SU-DHL-6 (cell line): Measurements from ENCODE around the gene CIT.

ENCODE experiments used
- H2AFZ ChIP-seq: fragments of 200-600 bp; sonication (generic); 2 replicates; pipeline ENCODE4 v1.6.1; 2014; ENCODE audit warnings: low read depth, mild to moderate bottlenecking, moderate library complexity, mixed read lengths, antibody characterized with exemption, low read length; ENCODE audit not compliant: severe bottlenecking
- H3F3A ChIP-seq: fragments of 200-600 bp; shearing (Covaris generic); 2 replicates; pipeline ENCODE4 v1.6.0; 2016; ENCODE audit warnings: antibody characterized with exemption, mild to moderate bottlenecking; ENCODE audit not compliant: insufficient read depth
- H3K27ac ChIP-seq: fragments of 200-600 bp; sonication (generic); 2 replicates; pipeline ENCODE4 v1.5.1; 2016; ENCODE audit warnings: low read depth, mild to moderate bottlenecking, low read length, moderate library complexity, mixed read lengths
- H3K27me3 ChIP-seq: fragments of 200-600 bp; sonication (generic), shearing (Covaris generic); 2 replicates; pipeline ENCODE4 v1.6.0; 2014; ENCODE audit warnings: mild to moderate bottlenecking, low read length
- H3K36me3 ChIP-seq: fragments of 200-600 bp; sonication (generic); 2 replicates; pipeline ENCODE4 v1.6.1; 2014; ENCODE audit warnings: mild to moderate bottlenecking, low read length, mixed read lengths
- H3K4me2 ChIP-seq: fragments of 300-600, 200-600 bp; shearing (Covaris generic), sonication (generic); 2 replicates; pipeline ENCODE4 v1.6.0; 2014; ENCODE audit warnings: low read length, low read depth, mild to moderate bottlenecking; ENCODE audit not compliant: poor library complexity, severe bottlenecking
- H3K4me3 ChIP-seq: fragments of 200-600 bp; sonication (generic); 2 replicates; pipeline ENCODE4 v1.5.1; 2014; ENCODE audit warnings: antibody characterized with exemption, low read length, mild to moderate bottlenecking, mixed read lengths; ENCODE audit not compliant: insufficient read depth, poor library complexity, severe bottlenecking
- H3K79me2 ChIP-seq: fragments of 200-600 bp; sonication (generic); 2 replicates; pipeline ENCODE4 v1.6.1; 2014; ENCODE audit warnings: mild to moderate bottlenecking, low read length, moderate library complexity; ENCODE audit not compliant: insufficient read depth
- H3K9ac ChIP-seq: fragments of 200-600 bp; sonication (generic); 2 replicates; pipeline ENCODE4 v1.7.0; 2014; ENCODE audit warnings: mild to moderate bottlenecking, low read length
- H3K9me2 ChIP-seq: fragments of 200-600 bp; sonication (generic); replicated peaks from 2 replicates; pipeline ENCODE4 v1.6.1; 2014; ENCODE audit warnings: low read length; ENCODE audit not compliant: insufficient read depth
- H3K9me3 ChIP-seq: fragments of 200-600 bp; sonication (generic); 2 replicates; pipeline ENCODE4 v1.6.1; 2014; ENCODE audit warnings: low read length, mixed read lengths; ENCODE audit not compliant: insufficient read depth
- H4K20me1 ChIP-seq: fragments of 200-600 bp; sonication (generic); 2 replicates; pipeline ENCODE4 v1.6.1; 2014; ENCODE audit warnings: low read depth, mild to moderate bottlenecking, antibody characterized with exemption, low read length, moderate library complexity, mixed read lengths
- EZH2phosphoT487 ChIP-seq: fragments of 200-600 bp; sonication (generic), shearing (Covaris generic); conservative IDR thresholded peaks from 2 replicates; pipeline ENCODE4 v1.6.1; 2018; ENCODE audit warnings: mild to moderate bottlenecking, antibody characterized with exemption, low read length, moderate library complexity, mixed read lengths
- TF ChIP-seq, protein P1 (sequence below): fragments of 200-600 bp; sonication (generic); IDR thresholded peaks from one replicate; pipeline ENCODE4 v1.5.1; 2017; ENCODE audit warnings: antibody characterized with exemption, mild to moderate bottlenecking, low read length, moderate library complexity; ENCODE audit not compliant: insufficient read depth, poor library complexity, severe bottlenecking

CIT gene

DNA sequence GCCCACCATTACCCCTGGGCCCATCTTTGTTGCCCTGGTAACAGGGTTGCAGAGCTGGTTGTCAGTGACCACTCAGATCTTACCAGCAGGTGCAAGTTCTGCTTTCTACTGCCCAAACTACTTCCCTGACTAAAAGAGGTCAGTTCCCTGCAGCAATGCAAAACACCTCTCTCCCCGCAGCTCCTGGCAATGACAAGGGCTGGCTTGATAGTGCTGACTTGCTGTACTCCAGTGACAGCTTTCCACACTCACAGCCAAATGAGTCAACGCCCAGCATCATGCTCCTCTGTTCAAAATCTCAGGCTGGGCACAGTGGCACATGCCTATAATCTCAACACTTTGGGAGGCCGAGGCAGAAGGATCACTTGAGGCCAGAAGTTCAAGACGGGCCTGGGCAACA lies 90.6 kb downstream of the CIT start:
- no peak overlapping the region for H3K27ac ChIP-seq
- H3K9me3 ChIP-seq: no peaks in the 10 kb centered on the region
- no peaks in the 10 kb centered on the region for H3K9me2 ChIP-seq
- no peaks in the 10 kb centered on the region for H4K20me1 ChIP-seq
- no peak overlapping the region for H3K4me3 ChIP-seq
- peaks cover 4% of the 10 kb centered on the region; the same call in 1 of the 2 replicates for H3F3A ChIP-seq
- no peak overlapping the region for H3K4me2 ChIP-seq
- no peak overlapping the region for H2AFZ ChIP-seq
- H3K27me3 ChIP-seq: no peaks in the 10 kb centered on the region
- TF ChIP-seq, protein P1, sequence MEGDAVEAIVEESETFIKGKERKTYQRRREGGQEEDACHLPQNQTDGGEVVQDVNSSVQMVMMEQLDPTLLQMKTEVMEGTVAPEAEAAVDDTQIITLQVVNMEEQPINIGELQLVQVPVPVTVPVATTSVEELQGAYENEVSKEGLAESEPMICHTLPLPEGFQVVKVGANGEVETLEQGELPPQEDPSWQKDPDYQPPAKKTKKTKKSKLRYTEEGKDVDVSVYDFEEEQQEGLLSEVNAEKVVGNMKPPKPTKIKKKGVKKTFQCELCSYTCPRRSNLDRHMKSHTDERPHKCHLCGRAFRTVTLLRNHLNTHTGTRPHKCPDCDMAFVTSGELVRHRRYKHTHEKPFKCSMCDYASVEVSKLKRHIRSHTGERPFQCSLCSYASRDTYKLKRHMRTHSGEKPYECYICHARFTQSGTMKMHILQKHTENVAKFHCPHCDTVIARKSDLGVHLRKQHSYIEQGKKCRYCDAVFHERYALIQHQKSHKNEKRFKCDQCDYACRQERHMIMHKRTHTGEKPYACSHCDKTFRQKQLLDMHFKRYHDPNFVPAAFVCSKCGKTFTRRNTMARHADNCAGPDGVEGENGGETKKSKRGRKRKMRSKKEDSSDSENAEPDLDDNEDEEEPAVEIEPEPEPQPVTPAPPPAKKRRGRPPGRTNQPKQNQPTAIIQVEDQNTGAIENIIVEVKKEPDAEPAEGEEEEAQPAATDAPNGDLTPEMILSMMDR: no peak
- no peak for TF ChIP-seq EZH2phosphoT487
- no peak overlapping the region for H3K9ac ChIP-seq
- H3K79me2 ChIP-seq: no peaks in the 10 kb centered on the region
- no peaks in the 10 kb centered on the region for H3K36me3 ChIP-seq

DNA sequence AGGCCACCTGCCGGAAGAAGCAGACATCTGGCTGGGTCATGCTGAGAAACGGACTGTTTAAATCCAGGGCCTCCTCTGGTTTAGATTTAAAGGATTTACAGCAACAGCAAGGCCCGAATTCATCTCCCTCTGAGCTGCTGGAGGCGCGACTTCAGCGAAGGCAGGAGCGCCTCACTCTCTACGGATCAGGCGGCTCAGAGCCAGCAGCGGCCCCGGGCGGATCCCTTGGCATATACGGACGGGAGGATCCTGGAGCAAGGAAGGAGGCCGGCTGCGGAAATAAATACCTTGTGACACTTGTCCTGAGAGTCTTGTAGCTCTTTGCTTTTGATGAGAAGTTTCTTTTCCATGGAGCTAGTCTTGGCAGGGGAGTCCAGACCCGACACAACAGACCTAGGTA lies 92.4 kb downstream of the CIT start:
- no peaks in the 10 kb centered on the region for H4K20me1 ChIP-seq
- H3F3A ChIP-seq: peaks cover 4% of the 10 kb centered on the region; the same call in 1 of the 2 replicates
- TF ChIP-seq, protein P1: no peak
- TF ChIP-seq EZH2phosphoT487: no peak
- no peak overlapping the region for H3K4me3 ChIP-seq
- H3K9me2 ChIP-seq: no peaks in the 10 kb centered on the region
- H3K79me2 ChIP-seq: no peaks in the 10 kb centered on the region
- no peaks in the 10 kb centered on the region for H3K27me3 ChIP-seq
- no peak overlapping the region for H3K4me2 ChIP-seq
- H3K36me3 ChIP-seq: no peaks in the 10 kb centered on the region
- no peaks in the 10 kb centered on the region for H3K9me3 ChIP-seq
- H3K9ac ChIP-seq: no peak overlapping the region
- no peak overlapping the region for H3K27ac ChIP-seq
- H2AFZ ChIP-seq: no peak overlapping the region

DNA sequence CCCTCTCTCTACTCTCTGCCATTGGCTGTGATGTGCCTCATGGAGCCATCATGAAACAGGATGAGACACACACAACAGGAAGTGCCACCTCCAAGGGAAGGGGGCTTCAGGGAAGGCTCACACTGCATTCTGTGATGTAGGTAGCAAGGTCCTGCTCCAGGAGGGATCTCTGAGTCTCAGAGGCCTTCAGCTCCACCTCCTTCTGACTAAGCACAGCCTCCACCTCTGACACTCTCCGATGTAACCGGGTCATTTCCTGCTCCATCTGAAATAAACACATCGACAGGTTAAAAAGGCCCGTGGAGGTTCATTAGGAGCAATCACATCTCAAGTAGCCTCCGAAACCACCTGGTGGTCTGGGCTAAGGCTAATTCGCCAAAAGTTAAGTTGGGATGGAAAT lies 93.3 kb downstream of the CIT start:
- Histone ChIP-seq H3K4me3 (no peak overlapping the region), H3K36me3 (no peaks in the 10 kb centered on the region), H3K27ac (no peak overlapping the region), H3K27me3 (no peaks in the 10 kb centered on the region), H2AFZ (no peak overlapping the region), H3K9me3 (no peaks in the 10 kb centered on the region), H3K4me2 (no peak overlapping the region), H4K20me1 (no peaks in the 10 kb centered on the region), H3K9ac (no peak overlapping the region), H3F3A (peaks cover 4% of the 10 kb centered on the region; the same call in 1 of the 2 replicates), H3K9me2 (no peaks in the 10 kb centered on the region), H3K79me2 (no peaks in the 10 kb centered on the region)
- no peak for TF ChIP-seq EZH2phosphoT487
- TF ChIP-seq, protein P1: no peak
